Measurements from ENCODE around the gene ADAMTS3.

DNA sequence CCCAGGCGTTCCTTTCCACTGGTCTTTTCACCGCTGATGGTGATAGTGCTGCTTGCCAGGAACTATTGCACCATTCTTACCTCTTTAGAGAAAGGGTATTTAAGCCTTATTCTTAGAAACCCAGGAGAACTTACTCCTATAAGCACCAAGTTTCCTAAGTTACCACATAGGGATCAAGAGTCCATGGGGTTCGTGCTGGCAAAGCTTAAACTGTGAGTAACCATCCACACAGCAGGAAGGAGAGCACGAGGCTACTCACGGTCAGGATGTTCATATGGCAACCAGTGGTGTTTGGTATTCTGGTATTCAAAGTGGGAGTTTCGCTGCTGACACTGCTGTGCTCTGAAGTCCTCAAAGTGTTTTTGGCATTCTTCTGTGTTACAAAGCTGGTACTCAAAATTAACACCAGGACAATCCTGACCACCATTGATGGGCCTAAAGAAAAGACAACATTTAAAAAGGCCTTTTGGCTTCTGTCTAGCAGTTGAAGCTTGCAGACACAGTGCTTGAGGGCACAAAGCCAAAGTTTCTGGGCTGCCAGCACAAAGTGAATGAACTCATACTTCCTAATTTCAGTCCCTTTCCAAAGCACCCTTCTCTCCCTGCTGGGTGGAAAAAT lies 256.9 kb downstream of the ADAMTS3 start:
- TF ChIP-seq, protein P1, sequence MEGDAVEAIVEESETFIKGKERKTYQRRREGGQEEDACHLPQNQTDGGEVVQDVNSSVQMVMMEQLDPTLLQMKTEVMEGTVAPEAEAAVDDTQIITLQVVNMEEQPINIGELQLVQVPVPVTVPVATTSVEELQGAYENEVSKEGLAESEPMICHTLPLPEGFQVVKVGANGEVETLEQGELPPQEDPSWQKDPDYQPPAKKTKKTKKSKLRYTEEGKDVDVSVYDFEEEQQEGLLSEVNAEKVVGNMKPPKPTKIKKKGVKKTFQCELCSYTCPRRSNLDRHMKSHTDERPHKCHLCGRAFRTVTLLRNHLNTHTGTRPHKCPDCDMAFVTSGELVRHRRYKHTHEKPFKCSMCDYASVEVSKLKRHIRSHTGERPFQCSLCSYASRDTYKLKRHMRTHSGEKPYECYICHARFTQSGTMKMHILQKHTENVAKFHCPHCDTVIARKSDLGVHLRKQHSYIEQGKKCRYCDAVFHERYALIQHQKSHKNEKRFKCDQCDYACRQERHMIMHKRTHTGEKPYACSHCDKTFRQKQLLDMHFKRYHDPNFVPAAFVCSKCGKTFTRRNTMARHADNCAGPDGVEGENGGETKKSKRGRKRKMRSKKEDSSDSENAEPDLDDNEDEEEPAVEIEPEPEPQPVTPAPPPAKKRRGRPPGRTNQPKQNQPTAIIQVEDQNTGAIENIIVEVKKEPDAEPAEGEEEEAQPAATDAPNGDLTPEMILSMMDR (IDR thresholded peaks at IDR 0.05 in 4 of 5, conservative IDR thresholded peaks at IDR 0.05 in 1 of 5): no peak
- no peak for TF ChIP-seq POLR2A (IDR thresholded peaks at IDR 0.05)
